CD4-positive, alpha-beta T cell treated with Interleukin-17A for 1 hour (primary cell): ENCODE results near the gene MYOF.
A peak's percentile ranks its signal among the peaks of the same experiment; 100 is the strongest.
"Not testable (repeated sequence)": the region's sequence is repeated elsewhere in the genome, so short reads cannot be mapped to it uniquely, and the experiment has no call there.

Source experiments
- DNase-seq: peaks from one replicate; pipeline ENCODE4 v3.0.0-alpha.2; 2020

Gene MYOF

DNA sequence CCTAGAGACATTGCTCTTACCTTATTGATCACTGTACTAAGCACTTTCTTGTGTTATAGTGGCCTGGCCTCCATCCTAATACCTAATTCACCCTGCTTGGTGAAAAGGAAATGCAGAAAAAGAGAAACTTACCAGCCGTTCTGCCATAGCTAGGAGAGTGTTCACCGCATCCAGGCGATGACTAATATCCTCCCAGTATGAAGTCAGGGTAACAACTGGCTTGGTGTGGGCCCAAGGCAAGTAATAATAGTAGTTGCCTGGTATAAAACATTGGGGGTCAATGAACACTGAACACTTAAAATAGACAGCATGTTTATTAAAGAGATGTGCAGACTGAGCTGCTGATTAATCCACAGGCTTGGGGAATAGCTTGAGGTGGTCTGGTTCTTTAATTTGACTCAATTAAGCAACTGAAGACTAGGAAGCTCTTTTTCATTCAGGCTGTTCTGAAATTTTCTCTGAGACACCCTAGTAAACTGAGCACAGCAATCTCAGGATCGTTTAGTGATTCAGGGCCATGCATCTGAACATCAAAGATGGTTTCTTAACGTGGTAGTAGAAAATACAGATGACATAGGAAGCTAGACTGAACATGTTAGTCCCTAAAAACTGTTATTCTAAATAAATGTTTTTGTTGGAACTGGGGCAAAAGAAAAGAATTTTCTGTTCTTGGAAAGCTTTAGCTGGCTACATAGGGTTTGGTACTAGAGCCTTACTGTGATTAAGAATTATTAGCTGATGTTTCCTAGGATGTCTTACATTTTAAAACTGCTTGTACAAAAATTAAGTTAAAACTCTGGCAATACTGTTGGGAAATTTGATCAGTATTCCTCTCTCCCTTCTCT lies 102.2 kb downstream of the MYOF start:
- DNase-seq, result peak; percentile 22

DNA sequence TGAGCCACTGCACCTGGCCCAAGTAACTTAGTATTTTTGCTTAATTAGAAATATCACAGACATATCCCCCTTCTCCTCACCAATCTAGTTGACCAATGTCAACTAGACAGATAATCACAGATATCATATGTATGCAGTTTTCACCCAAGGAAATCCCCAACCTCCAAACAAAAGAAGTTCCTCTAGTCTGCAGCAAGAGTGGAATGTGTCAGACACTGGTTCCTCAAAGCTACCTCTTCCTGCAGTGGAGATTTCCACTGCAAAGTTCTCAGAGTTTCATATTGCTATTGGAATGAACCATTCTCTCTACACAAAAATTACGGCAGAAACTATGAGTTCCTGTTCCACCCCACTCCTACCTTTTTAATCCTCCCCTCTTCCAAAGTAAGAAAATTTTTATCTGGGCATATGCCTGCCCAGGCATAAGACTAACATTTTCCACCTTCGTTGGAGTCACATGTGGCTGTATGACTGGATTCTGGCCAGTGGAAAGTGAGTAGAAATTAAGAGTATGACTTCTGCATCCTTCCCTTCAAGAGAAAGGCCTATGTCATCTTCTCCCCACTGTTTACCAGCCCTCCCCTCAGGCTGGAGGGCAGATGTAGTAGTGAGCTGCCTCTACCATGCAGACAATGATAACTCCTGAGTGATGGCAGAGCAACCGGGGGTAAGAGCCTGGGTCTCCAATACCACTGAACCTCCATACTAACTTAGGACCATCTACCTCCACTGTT lies 103.0 kb downstream of the MYOF start:
- no peak for DNase-seq

GRCh38 chr10:93378039-93378438 lies 104.1 kb downstream of the MYOF start:
- no peak for DNase-seq

DNA sequence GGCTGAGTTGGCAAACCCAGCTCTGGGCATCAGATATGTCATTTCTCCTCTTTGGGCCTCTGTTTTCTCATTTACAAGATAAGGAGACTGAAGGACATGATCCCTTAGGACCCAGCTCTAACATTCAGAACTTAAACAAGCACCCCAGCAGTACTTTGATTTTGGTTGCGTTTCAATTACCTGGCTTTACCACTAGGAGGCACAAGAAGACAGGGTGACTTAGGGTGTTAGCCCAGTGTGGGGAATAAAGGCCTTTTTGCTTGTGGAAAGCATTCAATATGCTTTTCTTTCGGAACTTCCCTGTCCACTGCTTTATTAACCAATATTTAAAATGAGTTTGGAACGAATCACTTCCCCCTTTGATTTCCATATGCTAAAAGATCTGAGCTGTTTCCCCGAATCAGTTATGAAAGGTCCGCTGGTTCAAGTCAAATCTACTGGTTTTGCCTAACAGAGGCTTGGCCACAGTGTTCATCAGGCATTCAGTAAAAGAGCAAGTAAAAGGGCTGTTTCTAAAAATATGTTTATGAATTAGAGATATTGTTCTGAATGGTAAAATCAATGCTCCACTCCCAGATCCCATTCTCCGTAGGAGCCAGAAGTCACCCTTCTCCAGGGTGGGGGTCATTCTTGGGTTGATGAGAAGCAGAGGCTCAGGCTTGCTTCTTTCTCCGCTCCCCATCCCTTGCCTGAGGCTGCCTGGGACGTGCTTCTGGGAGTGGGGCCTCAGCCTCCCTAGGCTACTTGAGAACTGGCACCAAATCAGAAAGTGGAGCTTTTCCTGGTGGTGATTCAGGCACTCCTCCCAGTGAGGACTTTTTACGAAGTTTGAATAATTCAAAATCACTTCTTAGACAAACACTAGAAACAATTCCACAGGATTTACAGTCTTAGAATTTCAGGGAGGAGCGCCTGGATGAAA lies 105.5 kb downstream of the MYOF start:
- DNase-seq, result peak; percentile 81

GRCh38 chr10:93370961-93371360 lies 111.2 kb downstream of the MYOF start:
- DNase-seq, result no peak

DNA sequence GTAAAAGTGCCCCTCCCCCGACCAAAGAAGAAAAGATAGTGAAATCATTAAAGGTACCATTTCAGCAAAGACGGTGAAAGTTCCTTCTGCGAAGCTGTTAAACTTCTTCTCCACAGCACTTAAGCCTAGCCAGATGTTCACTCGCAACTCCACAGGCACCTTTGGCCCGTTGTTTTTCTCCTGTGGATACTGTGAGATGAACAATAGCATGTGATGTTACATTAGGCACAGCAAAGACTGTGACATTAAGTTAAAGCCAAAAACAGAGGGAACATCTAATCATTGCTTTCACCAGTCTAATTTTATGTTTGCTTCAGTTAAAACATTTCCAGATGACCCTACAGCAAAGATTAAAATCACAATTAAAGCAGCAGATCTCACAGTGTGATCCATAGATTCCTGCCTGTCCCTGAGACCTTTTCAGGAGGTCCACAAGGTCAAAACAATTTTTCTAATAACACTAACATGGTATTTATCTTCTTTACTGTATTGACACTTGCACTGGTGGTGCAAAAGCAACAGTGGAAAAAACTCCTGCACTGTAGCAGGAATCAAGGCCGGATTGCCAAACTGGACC lies 112.5 kb downstream of the MYOF start:
- no peak for DNase-seq

DNA sequence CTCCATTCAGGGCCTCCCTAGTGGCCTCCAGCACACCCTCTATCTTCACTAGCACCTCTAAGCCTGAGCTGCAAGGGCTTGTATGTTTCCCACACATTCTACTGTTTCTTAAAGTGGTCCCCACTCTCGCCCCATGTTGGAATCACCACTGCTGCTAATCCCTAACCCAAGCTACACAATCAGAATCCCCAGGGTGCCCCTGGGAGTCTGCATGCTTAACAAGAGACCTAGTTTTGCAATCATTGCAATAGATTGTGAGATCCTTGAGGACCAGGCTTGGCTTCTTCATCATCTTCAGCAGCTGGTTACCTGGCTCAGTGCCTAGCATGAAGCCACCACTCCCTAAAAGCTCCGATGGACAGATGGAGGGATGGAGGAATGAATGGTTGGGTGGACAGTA lies 113.9 kb downstream of the MYOF start:
- DNase-seq, result no peak

GRCh38 chr10:93367664-93368063 lies 114.5 kb downstream of the MYOF start:
- DNase-seq, result no peak

DNA sequence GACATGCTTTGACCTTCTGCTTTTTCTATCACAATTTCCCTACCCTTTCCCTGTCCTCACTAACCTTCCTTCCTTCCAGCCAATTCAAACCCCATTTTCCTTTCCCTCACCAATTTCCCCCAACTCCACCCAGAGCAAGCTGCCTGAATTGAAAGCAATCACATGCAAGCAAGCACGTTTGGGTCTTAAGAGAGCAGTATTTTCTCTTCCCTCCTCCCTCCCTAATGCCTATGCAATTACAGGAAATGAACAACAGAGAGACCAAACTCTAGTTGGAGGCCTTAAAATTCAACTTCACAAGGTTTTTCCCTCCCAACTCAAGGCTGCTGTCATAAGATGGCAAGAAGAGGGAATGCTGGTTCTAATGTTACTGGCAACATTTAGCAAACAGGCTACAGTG lies 117.2 kb downstream of the MYOF start:
- DNase-seq, result no peak

DNA sequence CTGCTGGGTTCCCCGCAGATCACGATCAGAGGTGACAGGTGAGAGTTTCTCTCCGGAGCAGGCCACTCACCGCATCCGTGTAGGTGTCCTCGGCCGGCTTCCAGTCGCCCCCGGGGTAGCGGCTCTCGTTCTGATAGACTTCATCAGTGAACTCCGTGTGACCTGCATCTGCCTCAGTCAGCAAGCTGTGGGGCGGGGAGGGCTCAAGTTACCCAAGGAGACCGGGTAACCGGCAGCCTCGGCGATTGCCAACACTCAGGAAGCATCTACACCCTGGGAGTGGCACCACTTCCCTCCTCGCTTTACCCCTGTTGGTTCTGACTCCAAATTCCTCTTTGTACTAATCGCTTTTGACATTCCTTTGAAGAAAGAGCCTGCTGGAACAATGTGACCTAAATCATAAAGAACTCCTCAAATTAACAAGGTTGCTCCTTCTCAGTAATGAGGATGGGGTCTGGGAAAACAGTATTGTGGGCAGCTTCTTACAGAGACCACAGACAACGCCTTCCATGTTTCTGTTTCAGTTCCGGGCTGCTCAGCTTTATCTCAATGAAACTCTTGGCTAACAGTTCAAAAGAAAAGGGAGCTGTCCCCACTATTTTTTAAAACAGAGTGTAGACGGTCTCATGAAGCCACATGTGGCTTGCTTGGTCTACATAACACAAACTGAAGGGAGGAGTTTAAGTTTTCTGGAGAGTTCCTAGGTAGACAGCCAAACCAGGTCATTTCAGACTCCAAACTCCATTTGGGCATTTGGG lies 118.1 kb downstream of the MYOF start:
- DNase-seq, result no peak

DNA sequence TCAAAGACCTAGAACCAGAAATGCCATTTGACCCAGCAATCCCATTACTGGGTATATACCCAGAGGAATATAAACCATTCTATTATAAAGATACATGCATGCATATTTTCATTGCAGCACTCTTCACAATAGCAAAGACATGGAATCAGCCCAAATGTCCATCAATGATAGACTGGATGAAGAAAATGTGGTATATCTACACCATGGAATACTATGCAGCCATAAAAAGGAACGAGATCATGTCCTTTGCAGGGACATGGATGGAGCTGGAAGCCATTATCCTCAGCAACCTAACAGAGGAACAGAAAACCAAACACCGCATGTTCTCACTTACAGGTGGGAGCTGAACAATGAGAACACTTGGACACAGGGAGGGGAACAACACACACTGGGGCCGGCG lies 123.7 kb downstream of the MYOF start:
- DNase-seq, result not testable (repeated sequence)

GRCh38 chr10:93357680-93358079 lies 124.5 kb downstream of the MYOF start:
- peak; percentile 23 for DNase-seq

GRCh38 chr10:93356516-93356915 lies 125.6 kb downstream of the MYOF start:
- no peak for DNase-seq

DNA sequence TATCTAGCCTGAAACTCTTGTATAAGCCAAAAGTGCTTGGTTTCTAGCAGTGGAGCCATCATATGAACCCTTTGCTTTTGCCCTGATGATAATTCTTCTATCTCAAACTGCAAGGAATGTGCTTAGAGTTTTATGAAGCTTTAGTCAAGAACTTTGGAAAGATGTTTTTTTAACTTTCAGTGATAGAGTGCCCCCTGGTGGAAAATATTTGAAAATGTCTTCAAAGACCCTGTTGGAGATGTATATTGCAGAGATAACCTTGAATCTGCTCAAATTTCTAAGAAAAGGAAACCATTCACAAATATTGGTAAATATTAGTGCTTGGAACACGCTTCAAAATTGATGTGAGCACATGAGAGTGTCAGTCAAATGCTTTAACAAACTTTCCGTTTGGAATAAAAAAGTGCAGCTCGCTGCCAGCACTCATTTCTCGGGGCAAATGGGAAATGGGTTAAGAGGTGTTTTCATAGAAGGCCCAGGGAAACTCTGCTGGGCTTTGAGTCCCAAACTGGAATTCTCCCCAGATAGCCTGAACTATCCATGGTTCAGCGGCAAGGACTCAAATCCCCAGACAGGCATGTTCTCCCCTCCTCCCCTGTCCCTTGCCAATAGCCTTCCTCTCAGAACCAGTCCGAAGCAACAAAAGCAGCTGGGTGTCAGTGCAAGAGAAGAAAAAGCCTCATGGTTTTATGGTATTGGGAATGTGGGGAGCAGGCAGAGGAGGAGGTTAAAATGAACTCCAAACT lies 129.3 kb downstream of the MYOF start:
- DNase-seq, result peak; percentile 55

DNA sequence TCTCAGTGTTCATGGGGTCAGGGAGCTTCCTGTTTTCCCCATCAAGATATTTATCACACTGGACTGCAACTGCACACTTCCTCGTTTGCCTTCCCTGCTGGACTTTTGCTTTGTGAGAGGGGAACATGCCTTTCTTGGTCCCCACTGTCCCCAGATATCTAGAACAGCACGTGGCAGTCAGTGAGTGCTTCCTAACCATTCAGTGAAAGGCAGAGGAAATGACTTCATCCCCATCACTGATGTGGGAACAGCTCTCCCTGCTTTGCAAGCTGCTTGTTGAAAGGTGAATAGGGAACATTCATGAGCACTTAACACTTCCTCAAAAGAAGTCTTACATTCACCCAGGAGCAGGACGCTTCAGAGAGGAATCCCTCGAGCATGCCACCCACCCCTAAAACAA lies 135.4 kb downstream of the MYOF start:
- no peak for DNase-seq

GRCh38 chr10:93346108-93346507 lies 136.0 kb downstream of the MYOF start:
- no peak for DNase-seq

DNA sequence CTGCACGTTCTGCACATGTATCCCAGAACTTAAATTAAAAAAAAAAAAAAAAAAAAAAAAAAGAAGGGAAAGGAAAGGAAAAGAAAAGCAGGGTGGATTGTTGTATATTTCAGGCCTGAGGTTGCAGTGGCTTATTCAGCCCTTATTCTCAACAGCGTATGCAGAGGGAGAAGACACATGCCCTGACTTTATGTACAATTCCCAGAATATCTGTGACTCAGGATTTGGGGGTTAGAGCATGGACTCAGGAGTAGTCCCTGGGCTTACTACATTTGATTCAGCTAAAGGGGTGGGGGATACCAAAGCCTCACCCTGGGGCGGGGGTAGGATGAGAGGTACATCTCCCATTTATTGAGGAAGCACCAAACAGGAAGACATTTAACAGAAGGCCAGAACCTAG lies 137.4 kb downstream of the MYOF start:
- no peak for DNase-seq

GRCh38 chr10:93342921-93343320 lies 139.2 kb downstream of the MYOF start:
- DNase-seq, result no peak

DNA sequence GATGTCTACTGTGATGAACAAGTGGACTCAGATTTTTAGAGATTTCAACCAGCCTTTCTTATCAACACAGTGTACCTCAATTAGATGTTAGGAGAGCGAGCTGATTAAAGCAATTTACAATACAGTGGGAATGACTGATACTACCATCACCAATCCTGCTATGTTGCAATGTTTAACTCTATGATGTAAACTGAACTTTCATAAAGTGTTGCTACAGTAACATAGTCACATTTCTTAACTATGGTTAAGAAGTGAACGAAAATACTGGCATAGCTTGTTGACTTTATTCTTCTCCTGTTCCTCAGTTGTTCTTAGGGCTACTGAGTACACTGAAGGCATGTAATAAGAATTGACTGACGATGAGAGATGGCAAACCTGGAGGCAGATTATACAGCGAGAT lies 139.8 kb downstream of the MYOF start:
- no peak for DNase-seq

DNA sequence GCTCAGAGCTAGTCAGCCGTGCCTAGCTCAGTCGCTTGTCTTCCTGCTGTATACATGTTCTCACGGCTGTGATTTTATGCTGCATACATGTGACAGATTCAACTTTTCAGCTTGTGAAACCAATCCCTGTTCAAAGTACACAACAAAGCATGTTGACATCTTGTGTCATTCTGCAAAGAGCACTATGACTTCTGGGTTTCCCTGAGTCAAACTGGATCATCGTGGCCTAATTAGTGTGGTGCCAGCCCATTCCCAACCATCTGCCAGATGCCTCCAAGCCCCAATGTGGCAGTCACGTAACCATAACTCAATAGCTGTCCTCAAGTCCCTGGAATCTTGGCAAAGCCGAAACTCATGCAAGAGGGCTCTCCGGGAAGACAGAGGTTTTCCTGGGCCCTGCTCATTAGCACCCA lies 144.8 kb downstream of the MYOF start:
- DNase-seq, result no peak

- DNase-seq, result no peak
Observed at GRCh38 chr10:93336678-93337077, 145.5 kb downstream of the MYOF start.
